RWPE1 (cell line): ENCODE measurements around the gene CNTNAP2.

ENCODE experiments used
- CTCF ChIA-PET: fragments of 350-600 bp; sonication (Branson Sonifier 250); formaldehyde crosslinking; extraction: SDS; loops from one replicate; lab custom pipeline; 2021; lab: Yijun Ruan, JAX
- POLR2A ChIA-PET: fragments of 400-600 bp; formaldehyde crosslinking; extraction: SDS; loops from one replicate; lab custom pipeline; 2020; ENCODE audit warnings: antibody characterized with exemption; ENCODE audit not compliant: low non-redundant PET; lab: Yijun Ruan, JAX
- DNase-seq: peaks from one replicate; pipeline ENCODE4 v3.0.0; 2012; ENCODE audit warnings: low spot score
- H3K27ac ChIP-seq: fragments of 450-650 bp; 2 replicates; pipeline ENCODE4 v1.5.1; 2017
- TF ChIP-seq, protein P1 (sequence below): fragments of 450-650 bp; conservative IDR thresholded peaks from 2 replicates; pipeline ENCODE4 v1.5.1; 2017; ENCODE audit warnings: low read depth, mild to moderate bottlenecking

Gene CNTNAP2

DNA sequence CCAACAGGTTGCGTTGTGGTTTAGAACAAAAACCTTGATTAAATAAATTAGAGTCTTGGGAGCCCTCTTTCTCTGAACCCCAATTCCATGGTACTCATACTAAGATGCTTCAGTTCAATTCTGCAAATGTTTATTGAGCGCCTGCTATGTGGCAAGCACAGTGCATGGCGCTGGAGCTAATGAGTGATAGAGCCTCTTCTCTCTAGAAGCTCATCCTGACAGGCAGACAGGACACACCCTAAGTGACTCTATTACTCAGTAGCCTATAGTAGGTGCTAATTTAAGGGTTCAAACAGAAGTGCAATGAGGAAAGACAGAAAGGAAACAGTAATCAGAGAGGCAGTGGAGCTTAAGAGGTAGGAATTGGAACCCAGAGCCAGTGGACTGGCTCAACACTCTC lies 2349.5 kb downstream of the CNTNAP2 start:
- ChIA-PET CTCF (no interaction called here), POLR2A (no interaction called here)
- TF ChIP-seq, protein P1, sequence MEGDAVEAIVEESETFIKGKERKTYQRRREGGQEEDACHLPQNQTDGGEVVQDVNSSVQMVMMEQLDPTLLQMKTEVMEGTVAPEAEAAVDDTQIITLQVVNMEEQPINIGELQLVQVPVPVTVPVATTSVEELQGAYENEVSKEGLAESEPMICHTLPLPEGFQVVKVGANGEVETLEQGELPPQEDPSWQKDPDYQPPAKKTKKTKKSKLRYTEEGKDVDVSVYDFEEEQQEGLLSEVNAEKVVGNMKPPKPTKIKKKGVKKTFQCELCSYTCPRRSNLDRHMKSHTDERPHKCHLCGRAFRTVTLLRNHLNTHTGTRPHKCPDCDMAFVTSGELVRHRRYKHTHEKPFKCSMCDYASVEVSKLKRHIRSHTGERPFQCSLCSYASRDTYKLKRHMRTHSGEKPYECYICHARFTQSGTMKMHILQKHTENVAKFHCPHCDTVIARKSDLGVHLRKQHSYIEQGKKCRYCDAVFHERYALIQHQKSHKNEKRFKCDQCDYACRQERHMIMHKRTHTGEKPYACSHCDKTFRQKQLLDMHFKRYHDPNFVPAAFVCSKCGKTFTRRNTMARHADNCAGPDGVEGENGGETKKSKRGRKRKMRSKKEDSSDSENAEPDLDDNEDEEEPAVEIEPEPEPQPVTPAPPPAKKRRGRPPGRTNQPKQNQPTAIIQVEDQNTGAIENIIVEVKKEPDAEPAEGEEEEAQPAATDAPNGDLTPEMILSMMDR: no peak
- H3K27ac ChIP-seq: no peak overlapping the region
- DNase-seq: no peak

DNA sequence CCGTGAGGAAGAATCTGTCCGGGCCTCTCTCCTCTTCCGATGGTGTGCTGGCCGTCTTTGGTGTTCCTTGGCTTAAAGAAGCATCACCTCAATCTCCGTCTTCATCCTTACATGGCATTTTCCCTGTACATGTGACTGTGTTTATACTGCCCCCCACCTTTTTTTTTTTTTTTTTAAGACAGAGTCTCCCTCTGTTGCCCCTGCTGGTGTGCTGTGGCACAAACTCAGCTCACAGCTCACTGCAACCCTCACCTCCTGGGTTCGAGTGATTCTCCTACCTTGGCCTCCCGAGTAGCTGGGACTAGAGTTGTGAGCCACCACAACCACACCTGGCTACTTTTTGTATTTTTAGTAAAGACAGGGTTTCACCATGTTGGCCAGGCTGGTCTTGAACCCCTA lies 2352.1 kb downstream of the CNTNAP2 start:
- DNase-seq: no peak
- H3K27ac ChIP-seq: no peak overlapping the region
- TF ChIP-seq, protein P1: no peak
- ChIA-PET CTCF (no interaction called here), POLR2A (no interaction called here)
